SK-N-MC (cell line): Measurements from ENCODE around the gene PLAC8.
"Not testable (repeated sequence)": the region's sequence is repeated elsewhere in the genome, so short reads cannot be mapped to it uniquely, and the experiment has no call there.

Experiments used
- DNase-seq: peaks from one replicate; pipeline ENCODE4 v3.0.0-alpha.2; 2011; ENCODE audit warnings: low read depth, low spot score
- H3K27ac ChIP-seq: fragments of 200-600 bp; sonication (generic); 2 replicates; pipeline ENCODE4 v1.5.1; 2016; ENCODE audit warnings: mixed run types
- H3K36me3 ChIP-seq: fragments of 200-600 bp; sonication (generic); 2 replicates; pipeline ENCODE4 v1.6.1; 2017; ENCODE audit warnings: antibody characterized with exemption, low read length, mixed read lengths; ENCODE audit not compliant: insufficient read depth
- H3K4me3 ChIP-seq: fragments of 200-600 bp; sonication (generic); 2 replicates; pipeline ENCODE4 v1.5.1; 2016
- H3K9ac ChIP-seq: fragments of 200-600 bp; sonication (generic); 2 replicates; pipeline ENCODE4 v1.8.0; 2017; ENCODE audit warnings: mixed run types, mixed read lengths; ENCODE audit not compliant: insufficient read length
- H3K9me3 ChIP-seq: fragments of 200-600 bp; sonication (generic); 2 replicates; pipeline ENCODE4 v1.6.1; 2017; ENCODE audit warnings: low read depth, mild to moderate bottlenecking, antibody characterized with exemption, low read length, moderate library complexity, mixed read lengths
- EZH2 ChIP-seq: fragments of 200-600 bp; sonication (generic); IDR thresholded peaks from one replicate; pipeline ENCODE4 v1.6.1; 2017; ENCODE audit warnings: antibody characterized with exemption
- FOXP2 ChIP-seq: optimal IDR thresholded peaks from 2 replicates; pipeline ENCODE3; 2011; ENCODE audit warnings: mild to moderate bottlenecking, moderate library complexity; ENCODE audit not compliant: insufficient read depth; ENCODE audit errors: extremely low read length, control extremely low read depth
- POLR2AphosphoS5 ChIP-seq: IDR thresholded peaks from 2 replicates; pipeline ENCODE4 v1.6.1; 2012; ENCODE audit warnings: mild to moderate bottlenecking, low read depth, low read length, borderline replicate concordance

PLAC8 gene

DNA sequence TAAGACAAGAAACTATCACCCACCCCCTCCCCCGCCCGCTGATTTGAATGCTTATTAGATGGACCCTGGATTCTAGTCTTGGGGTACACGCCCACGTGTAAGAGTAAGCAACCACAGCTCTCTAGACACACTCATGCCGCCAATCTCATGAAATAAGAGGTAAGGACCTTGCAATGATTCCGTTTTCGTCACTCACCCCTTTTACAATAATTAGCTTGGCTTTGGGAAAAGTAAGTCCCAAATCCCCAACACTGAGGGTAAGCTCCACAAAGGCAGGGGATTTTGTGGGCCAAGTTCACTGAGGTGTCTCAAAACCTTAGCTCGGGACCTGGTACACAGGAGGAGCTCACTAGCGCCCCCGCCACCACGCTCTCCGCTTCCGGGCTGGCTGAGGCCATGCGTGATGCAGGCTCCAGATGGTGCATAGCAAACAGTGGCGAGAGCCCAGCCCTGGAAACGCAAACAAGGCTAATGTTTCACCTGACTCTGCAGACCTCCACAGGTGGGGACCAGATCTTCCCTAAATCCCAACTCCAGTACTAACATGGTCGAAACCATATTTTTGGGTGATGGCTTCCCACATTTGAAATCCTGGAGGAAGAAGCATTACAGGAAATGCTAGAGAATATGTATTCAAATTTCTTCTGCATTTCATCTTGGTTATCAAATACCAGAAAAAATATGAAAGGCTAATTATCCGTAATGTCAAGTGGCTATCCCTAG, 4.1 kb downstream of the PLAC8 start:
- Histone ChIP-seq H3K9ac (peak overlapping the region; percentile 81), H3K4me3 (peak overlapping the region; percentile 92), H3K9me3 (no peaks in the 10 kb centered on the region), H3K36me3 (no peaks in the 10 kb centered on the region), H3K27ac (peak overlapping the region; percentile 93)
- no peak for TF ChIP-seq EZH2
- no peak for TF ChIP-seq FOXP2
- TF ChIP-seq POLR2AphosphoS5: peak; percentile 64
- peak; percentile 75 for DNase-seq

- H3K9me3 ChIP-seq: no peaks in the 10 kb centered on the region
- H3K36me3 ChIP-seq: no peaks in the 10 kb centered on the region
- peak overlapping the region; percentile 81 for H3K9ac ChIP-seq
- TF ChIP-seq FOXP2 (no peak), POLR2AphosphoS5 (peak; percentile 58), EZH2 (no peak)
- peak overlapping the region; percentile 92 for H3K4me3 ChIP-seq
- H3K27ac ChIP-seq: peak overlapping the region; percentile 93
- DNase-seq: no peak
Measured at GRCh38 chr4:83109480-83110222, 4.9 kb downstream of the PLAC8 start.

DNA sequence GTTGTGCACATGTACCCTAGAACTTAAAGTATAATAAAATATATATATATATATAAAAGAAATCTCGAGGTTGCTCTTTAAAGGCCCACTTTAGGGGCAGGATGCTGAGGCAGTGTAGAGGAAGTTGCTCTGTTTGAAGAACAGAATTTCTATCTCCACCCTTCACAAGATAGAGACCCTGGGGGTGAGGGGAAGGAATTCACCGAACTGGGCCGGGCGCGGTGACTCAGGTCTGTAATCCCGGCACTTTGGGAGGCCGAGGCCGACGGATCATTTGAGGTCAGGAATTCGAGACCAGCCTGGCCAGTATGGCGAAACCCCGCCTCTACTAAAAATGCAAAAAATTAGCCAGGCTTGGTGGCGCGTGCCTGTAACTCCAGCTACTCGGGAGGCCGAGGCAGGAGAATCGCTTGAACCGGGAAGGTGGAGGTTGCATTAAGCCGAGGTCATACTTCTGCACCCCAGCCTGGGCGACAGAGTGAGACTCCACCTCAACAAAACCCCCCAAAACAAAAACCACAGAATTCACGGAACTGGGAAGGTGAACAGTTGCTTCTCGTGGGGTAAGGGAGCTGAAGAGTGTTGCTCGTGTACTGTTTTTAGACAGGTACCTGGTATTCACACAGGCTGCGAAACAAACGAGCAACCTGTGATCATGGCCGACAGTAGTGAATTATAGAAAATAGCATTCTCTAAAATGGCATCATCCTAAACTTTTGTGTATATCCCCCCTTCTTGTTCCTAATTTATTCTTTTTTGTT, 6.2 kb downstream of the PLAC8 start:
- no peak overlapping the region for H3K27ac ChIP-seq
- no peak for TF ChIP-seq FOXP2
- TF ChIP-seq EZH2: no peak
- TF ChIP-seq POLR2AphosphoS5: no peak
- no peak overlapping the region for H3K4me3 ChIP-seq
- H3K36me3 ChIP-seq: no peaks in the 10 kb centered on the region
- DNase-seq: no peak
- H3K9me3 ChIP-seq: no peaks in the 10 kb centered on the region
- no peak overlapping the region for H3K9ac ChIP-seq

GRCh38 chr4:83107631-83108030, 6.9 kb downstream of the PLAC8 start:
- DNase-seq: no peak
- H3K4me3 ChIP-seq: no peak overlapping the region
- no peaks in the 10 kb centered on the region for H3K36me3 ChIP-seq
- TF ChIP-seq EZH2: no peak
- TF ChIP-seq FOXP2: no peak
- no peak for TF ChIP-seq POLR2AphosphoS5
- H3K9ac ChIP-seq: no peak overlapping the region
- no peaks in the 10 kb centered on the region for H3K9me3 ChIP-seq
- no peak overlapping the region for H3K27ac ChIP-seq

DNA sequence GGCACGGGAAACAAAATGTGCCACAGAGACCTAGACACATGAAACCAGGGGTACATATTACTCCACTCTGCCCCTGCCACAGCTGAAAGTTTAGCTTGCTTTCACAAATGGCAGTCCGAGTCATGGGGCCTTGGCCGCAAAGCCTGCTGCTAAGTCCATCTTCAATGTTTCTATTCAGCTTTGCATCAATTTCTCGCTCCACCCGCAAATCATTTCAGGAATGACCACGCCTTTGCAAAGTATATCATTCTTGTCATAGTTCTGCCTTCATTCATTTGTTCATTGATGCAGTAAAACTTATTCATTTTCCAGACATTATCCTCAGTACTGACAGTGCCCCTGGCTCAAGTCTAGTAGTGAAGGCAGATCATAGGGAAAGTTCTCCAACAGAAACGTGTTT, 9.5 kb downstream of the PLAC8 start:
- TF ChIP-seq FOXP2: no peak
- no peaks in the 10 kb centered on the region for H3K9me3 ChIP-seq
- H3K36me3 ChIP-seq: no peaks in the 10 kb centered on the region
- no peak overlapping the region for H3K4me3 ChIP-seq
- no peak overlapping the region for H3K9ac ChIP-seq
- no peak overlapping the region for H3K27ac ChIP-seq
- no peak for DNase-seq

DNA sequence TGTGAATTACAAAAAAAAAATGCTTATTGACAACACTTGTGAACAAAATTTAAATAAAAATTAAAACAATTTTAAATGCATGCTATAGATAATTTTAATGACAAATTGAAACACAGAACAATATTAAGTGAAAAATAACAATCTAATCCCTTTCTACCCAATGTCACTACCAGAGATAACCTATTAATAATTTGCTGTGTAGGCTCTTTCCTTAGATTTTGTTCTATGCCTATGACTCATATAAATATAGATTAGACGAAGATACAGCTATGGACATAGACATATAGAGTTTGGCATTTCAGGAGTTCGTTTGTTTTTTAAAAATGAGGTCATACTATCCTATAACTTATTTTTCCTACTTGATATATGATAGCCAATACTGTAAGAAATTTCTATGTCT, 18.1 kb downstream of the PLAC8 start:
- no peak for DNase-seq
- no peak overlapping the region for H3K27ac ChIP-seq
- H3K36me3 ChIP-seq: no peaks in the 10 kb centered on the region
- no peak overlapping the region for H3K9ac ChIP-seq
- H3K9me3 ChIP-seq: no peaks in the 10 kb centered on the region
- TF ChIP-seq POLR2AphosphoS5 (no peak), EZH2 (no peak), FOXP2 (no peak)
- no peak overlapping the region for H3K4me3 ChIP-seq

DNA sequence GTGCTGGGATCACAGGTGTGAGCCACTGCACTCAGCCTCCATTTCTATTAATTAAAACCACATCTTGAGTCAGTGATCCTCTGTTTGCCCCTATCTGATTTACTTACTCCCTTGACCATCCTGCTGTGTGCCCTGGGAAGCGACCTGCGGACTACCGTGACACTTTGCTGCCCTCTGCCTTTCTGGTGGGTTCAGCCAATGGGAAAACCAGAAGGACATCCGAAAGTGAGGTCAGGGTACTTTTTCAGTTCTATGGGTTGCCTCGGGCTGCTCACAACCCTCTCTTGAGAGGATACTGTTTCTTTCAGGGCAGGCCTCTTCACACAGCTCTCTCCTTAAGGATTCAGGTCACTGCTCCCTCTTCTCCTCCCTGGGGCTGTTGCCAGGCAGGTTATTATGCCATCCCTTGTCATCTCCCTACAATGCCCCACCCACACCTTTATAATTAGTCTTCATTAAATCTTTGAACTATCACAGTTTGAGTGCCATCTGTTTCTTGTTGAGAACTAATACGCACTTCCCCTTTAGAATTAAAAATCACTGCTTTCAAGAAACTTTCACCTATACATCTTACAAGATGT, 21.4 kb downstream of the PLAC8 start:
- H3K9ac ChIP-seq: no peak overlapping the region
- no peak overlapping the region for H3K27ac ChIP-seq
- H3K36me3 ChIP-seq: no peaks in the 10 kb centered on the region
- no peak for DNase-seq
- H3K4me3 ChIP-seq: no peak overlapping the region
- no peak for TF ChIP-seq POLR2AphosphoS5
- TF ChIP-seq EZH2: no peak
- H3K9me3 ChIP-seq: no peaks in the 10 kb centered on the region

DNA sequence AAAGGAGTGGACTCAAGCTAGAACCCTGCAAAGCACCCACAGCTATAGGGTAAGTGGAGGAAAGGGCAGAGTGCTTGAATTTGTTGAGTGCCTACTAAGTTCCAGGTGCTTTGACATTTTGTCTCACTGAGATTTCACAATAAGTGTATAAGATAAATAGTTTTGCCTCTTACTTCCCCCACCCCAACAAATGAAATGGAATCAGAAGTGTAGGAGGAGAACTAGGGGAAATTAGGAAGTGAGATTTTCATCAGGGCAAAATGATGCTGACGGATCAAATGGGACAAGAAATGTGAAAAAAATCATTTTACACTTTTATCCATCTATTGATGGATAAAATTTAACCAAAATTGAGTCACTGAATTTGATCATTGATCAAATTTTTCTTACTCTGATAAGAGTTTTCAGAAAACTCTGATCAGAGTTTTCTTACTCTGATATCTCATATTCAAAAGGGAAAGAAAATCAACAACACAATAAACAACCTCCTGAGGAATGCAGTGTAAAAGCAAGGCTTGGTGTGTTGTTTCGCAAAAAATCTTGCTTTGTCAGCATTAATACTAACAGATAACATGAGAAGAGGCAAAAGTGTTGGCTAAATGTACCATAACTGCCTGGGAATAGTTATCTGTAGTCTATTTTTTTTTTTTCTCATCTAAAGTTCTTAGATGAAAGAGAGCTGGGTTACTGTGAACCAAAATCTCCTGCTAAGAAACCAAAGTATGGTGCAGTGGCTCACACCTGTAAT, 24.9 kb downstream of the PLAC8 start:
- no peak overlapping the region for H3K9ac ChIP-seq
- TF ChIP-seq FOXP2 (no peak), POLR2AphosphoS5 (no peak), EZH2 (no peak)
- no peaks in the 10 kb centered on the region for H3K36me3 ChIP-seq
- H3K9me3 ChIP-seq: no peaks in the 10 kb centered on the region
- no peak for DNase-seq
- H3K4me3 ChIP-seq: no peak overlapping the region
- H3K27ac ChIP-seq: no peak overlapping the region

GRCh38 chr4:83084956-83085355, 29.6 kb downstream of the PLAC8 start:
- not testable (repeated sequence) for H3K9ac ChIP-seq, H3K4me3 ChIP-seq, DNase-seq, H3K9me3 ChIP-seq, H3K27ac ChIP-seq, H3K36me3 ChIP-seq
